Measurements from ENCODE around the gene POLD1. TPM values are rescaled to one million over a fixed set of nuclear protein-coding genes. Genes with fewer than 3 reads are reported as not detected.

Gene POLD1
- total and polyA plus RNA-seq, 2 donors (not counting 3 experiments of a cell fraction or from before 2014, with no cell fraction given), result 40.9 to 63.9 TPM

- no peaks in the 10 kb centered on the region for H3K36me3 ChIP-seq (ENCODE audit: control insufficient read depth in 2 of 2, extremely low read depth in 1 of 2, insufficient read depth in 2 of 2, low read length in 2 of 2)
- no peak overlapping the region for H3K27ac ChIP-seq (ENCODE audit: insufficient read depth, low read depth, low read length)
- no peak overlapping the region for H3K4me2 ChIP-seq (ENCODE audit: insufficient read depth, low read length)
- FAIRE-seq (no peak), DNase-seq (ENCODE audit: low read depth, low spot score) (no peak)
- dilution Hi-C loops (cut with MboI; ENCODE audit: extremely low pct_ligation_motif_present, low sequenced_read_pairs) (no loop called here), intact Hi-C loops (cut with micrococcal nuclease) (no loop called here)
- H3K4me1 ChIP-seq (ENCODE audit: control insufficient read depth, extremely low read depth, insufficient read depth, low read length), result no peaks in the 10 kb centered on the region
- no TSS peak for BruUV-seq (replicated peaks)
- no peak overlapping the region for H3K4me3 ChIP-seq (replicated peaks in 1 of 3; ENCODE audit: insufficient read depth in 1 of 3, low read depth in 1 of 3, low read length in 3 of 3)
- H3K79me2 ChIP-seq (ENCODE audit: control insufficient read depth, insufficient read depth, low read length), result no peaks in the 10 kb centered on the region
- no peaks in the 10 kb centered on the region for H3K9me3 ChIP-seq (replicated peaks; ENCODE audit: control insufficient read depth, insufficient read depth, low read length)
- no peaks in the 10 kb centered on the region for H3K9me1 ChIP-seq (replicated peaks; ENCODE audit: control insufficient read depth, extremely low read depth, insufficient read depth, low read length)
- no peaks in the 10 kb centered on the region for H3K27me3 ChIP-seq (ENCODE audit: control insufficient read depth in 2 of 2, insufficient read depth in 2 of 2, low read length in 2 of 2)
- no peak overlapping the region for H3K9ac ChIP-seq (replicated peaks; ENCODE audit: extremely low read depth, insufficient read depth, low read length)
- no peak overlapping the region for H2AFZ ChIP-seq (ENCODE audit: low read depth, low read length)
- ChIA-PET POLR2A (no interaction called here), CTCF (no interaction called here)
- no peaks in the 10 kb centered on the region for H4K20me1 ChIP-seq (replicated peaks; ENCODE audit: control insufficient read depth, extremely low read depth, insufficient read depth, low read length)
- TF ChIP-seq FOS (IDR thresholded peaks at IDR 0.05; ENCODE audit: borderline replicate concordance, insufficient read depth, low read length), result no peak
- no peak for TF ChIP-seq MYC (IDR thresholded peaks at IDR 0.05; ENCODE audit: low read depth, low read length)
- no peak for TF ChIP-seq EZH2 (IDR thresholded peaks at IDR 0.05; ENCODE audit: borderline replicate concordance, low read depth, low read length, severe bottlenecking)
- no peak for TF ChIP-seq POLR2AphosphoS5 (IDR thresholded peaks at IDR 0.05; ENCODE audit: insufficient read depth, low read depth, low read length)
- no peak for TF ChIP-seq POLR2A (IDR thresholded peaks at IDR 0.05; ENCODE audit: low read depth, low read length)
- no peak for TF ChIP-seq GATA2 (IDR thresholded peaks at IDR 0.05; ENCODE audit: insufficient read depth, insufficient read length, low read depth, low read length)
- no peak for TF ChIP-seq CTCF (IDR thresholded peaks at IDR 0.05; ENCODE audit: extremely low read depth in 1 of 2, insufficient read depth in 1 of 2, low read depth in 1 of 2, low read length in 2 of 2)
- TF ChIP-seq JUN (IDR thresholded peaks at IDR 0.05; ENCODE audit: borderline replicate concordance, insufficient read depth, insufficient read length, low read depth), result no peak
- TF ChIP-seq MAX (IDR thresholded peaks at IDR 0.05; ENCODE audit: insufficient read depth, insufficient read length), result no peak
Observed at GRCh38 chr19:50451223-50451534, 67.0 kb downstream of the POLD1 start.
